ENCODE results near the gene USP32.

DNA sequence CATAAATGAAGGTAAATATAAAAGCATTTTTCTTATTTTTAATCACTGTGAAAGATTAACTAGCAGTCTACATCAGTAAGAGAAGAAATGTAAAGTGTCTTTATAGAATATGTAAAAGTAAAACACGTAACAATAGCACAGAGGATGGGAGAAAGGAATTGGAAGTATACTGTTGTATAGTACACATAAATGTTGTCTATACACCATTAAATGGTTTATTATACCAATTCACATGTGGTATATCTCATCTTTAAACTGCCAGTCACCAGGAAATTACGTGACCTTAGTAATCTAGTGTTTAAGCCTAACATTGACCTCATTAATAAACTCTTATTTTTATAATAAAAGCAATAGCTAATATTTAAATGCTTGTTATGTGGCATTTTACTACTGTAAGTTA lies 87.4 kb downstream of the USP32 start:
- TF ChIP-seq, protein P1, sequence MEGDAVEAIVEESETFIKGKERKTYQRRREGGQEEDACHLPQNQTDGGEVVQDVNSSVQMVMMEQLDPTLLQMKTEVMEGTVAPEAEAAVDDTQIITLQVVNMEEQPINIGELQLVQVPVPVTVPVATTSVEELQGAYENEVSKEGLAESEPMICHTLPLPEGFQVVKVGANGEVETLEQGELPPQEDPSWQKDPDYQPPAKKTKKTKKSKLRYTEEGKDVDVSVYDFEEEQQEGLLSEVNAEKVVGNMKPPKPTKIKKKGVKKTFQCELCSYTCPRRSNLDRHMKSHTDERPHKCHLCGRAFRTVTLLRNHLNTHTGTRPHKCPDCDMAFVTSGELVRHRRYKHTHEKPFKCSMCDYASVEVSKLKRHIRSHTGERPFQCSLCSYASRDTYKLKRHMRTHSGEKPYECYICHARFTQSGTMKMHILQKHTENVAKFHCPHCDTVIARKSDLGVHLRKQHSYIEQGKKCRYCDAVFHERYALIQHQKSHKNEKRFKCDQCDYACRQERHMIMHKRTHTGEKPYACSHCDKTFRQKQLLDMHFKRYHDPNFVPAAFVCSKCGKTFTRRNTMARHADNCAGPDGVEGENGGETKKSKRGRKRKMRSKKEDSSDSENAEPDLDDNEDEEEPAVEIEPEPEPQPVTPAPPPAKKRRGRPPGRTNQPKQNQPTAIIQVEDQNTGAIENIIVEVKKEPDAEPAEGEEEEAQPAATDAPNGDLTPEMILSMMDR (IDR thresholded peaks at IDR 0.05) = no peak
- TF ChIP-seq POLR2A (IDR thresholded peaks at IDR 0.05) = no peak

Data from right lobe of liver (tissue), 4 donors.